Measurements from ENCODE around the gene NUDT7.

Gene NUDT7

GRCh38 chr16:77760800-77761199 lies 38.5 kb downstream of the NUDT7 start:
- Histone ChIP-seq H3K9ac (ENCODE audit: low read length) (no peak overlapping the region), H3K27me3 (ENCODE audit: control insufficient read depth, insufficient read depth, low read length) (no peaks in the 10 kb centered on the region), H3K36me3 (ENCODE audit: control insufficient read depth, insufficient read depth, low read length) (no peaks in the 10 kb centered on the region), H3K4me1 (ENCODE audit: control insufficient read depth, insufficient read depth, low read length) (no peaks in the 10 kb centered on the region), H3K9me3 (ENCODE audit: control insufficient read depth, low read length) (no peaks in the 10 kb centered on the region), H3K4me3 (ENCODE audit: low read length) (no peak overlapping the region)

- Histone ChIP-seq H3K27me3 (ENCODE audit: control insufficient read depth, insufficient read depth, low read length) (no peaks in the 10 kb centered on the region), H3K9me3 (ENCODE audit: control insufficient read depth, low read length) (no peaks in the 10 kb centered on the region), H3K4me1 (ENCODE audit: control insufficient read depth, insufficient read depth, low read length) (no peaks in the 10 kb centered on the region), H3K4me3 (ENCODE audit: low read length) (no peak overlapping the region), H3K36me3 (ENCODE audit: control insufficient read depth, insufficient read depth, low read length) (no peaks in the 10 kb centered on the region), H3K9ac (ENCODE audit: low read length) (no peak overlapping the region)
These were observed 38.9 kb downstream of the NUDT7 start for GRCh38 chr16:77761204-77761603.

GRCh38 chr16:77762262-77762661 lies 39.9 kb downstream of the NUDT7 start:
- H3K9ac ChIP-seq (ENCODE audit: low read length), result no peak overlapping the region

GRCh38 chr16:77763994-77764393 lies 41.7 kb downstream of the NUDT7 start:
- Histone ChIP-seq H3K4me1 (ENCODE audit: control insufficient read depth, insufficient read depth, low read length) (no peaks in the 10 kb centered on the region), H3K27me3 (ENCODE audit: control insufficient read depth, insufficient read depth, low read length) (no peaks in the 10 kb centered on the region), H3K36me3 (ENCODE audit: control insufficient read depth, insufficient read depth, low read length) (no peaks in the 10 kb centered on the region), H3K9ac (ENCODE audit: low read length) (no peak overlapping the region), H3K9me3 (ENCODE audit: control insufficient read depth, low read length) (no peaks in the 10 kb centered on the region), H3K4me3 (ENCODE audit: low read length) (no peak overlapping the region)

More at GRCh38 chr16:77762262-77762661, 39.9 kb downstream of the NUDT7 start:
- Histone ChIP-seq H3K9me3 (ENCODE audit: control insufficient read depth, low read length) (no peaks in the 10 kb centered on the region), H3K4me1 (ENCODE audit: control insufficient read depth, insufficient read depth, low read length) (no peaks in the 10 kb centered on the region), H3K27me3 (ENCODE audit: control insufficient read depth, insufficient read depth, low read length) (no peaks in the 10 kb centered on the region), H3K4me3 (ENCODE audit: low read length) (no peak overlapping the region), H3K36me3 (ENCODE audit: control insufficient read depth, insufficient read depth, low read length) (no peaks in the 10 kb centered on the region)

- Histone ChIP-seq H3K27me3 (ENCODE audit: control insufficient read depth, insufficient read depth, low read length) (no peaks in the 10 kb centered on the region), H3K36me3 (ENCODE audit: control insufficient read depth, insufficient read depth, low read length) (no peaks in the 10 kb centered on the region), H3K9me3 (ENCODE audit: control insufficient read depth, low read length) (no peaks in the 10 kb centered on the region), H3K4me1 (ENCODE audit: control insufficient read depth, insufficient read depth, low read length) (no peaks in the 10 kb centered on the region), H3K4me3 (ENCODE audit: low read length) (no peak overlapping the region), H3K9ac (ENCODE audit: low read length) (no peak overlapping the region)
These were observed 44.9 kb downstream of the NUDT7 start for GRCh38 chr16:77767211-77767610.

DNA sequence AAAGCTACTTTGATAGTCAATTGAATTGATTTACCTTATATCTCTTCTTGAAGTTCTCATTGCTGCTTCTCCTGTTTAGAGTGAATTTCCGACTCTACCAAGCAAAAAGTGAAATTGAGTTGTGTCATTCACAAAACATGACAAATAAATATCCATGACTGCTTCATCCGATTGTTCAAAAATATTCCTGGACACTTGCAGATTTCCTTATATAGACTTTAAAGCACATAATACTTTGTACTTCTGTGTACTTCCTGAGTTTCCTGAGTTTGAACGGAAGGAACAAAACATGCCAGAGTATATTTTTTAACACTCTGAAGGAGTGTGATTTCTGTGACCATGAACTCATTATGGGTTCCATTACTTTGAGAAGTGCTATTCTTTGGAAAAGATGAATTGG lies 45.5 kb downstream of the NUDT7 start:
- H3K27me3 ChIP-seq (ENCODE audit: control insufficient read depth, insufficient read depth, low read length), result no peaks in the 10 kb centered on the region
- no peaks in the 10 kb centered on the region for H3K36me3 ChIP-seq (ENCODE audit: control insufficient read depth, insufficient read depth, low read length)
- H3K9ac ChIP-seq (ENCODE audit: low read length), result no peak overlapping the region
- no peaks in the 10 kb centered on the region for H3K9me3 ChIP-seq (ENCODE audit: control insufficient read depth, low read length)
- no peak overlapping the region for H3K4me3 ChIP-seq (ENCODE audit: low read length)
- H3K4me1 ChIP-seq (ENCODE audit: control insufficient read depth, insufficient read depth, low read length), result no peaks in the 10 kb centered on the region

DNA sequence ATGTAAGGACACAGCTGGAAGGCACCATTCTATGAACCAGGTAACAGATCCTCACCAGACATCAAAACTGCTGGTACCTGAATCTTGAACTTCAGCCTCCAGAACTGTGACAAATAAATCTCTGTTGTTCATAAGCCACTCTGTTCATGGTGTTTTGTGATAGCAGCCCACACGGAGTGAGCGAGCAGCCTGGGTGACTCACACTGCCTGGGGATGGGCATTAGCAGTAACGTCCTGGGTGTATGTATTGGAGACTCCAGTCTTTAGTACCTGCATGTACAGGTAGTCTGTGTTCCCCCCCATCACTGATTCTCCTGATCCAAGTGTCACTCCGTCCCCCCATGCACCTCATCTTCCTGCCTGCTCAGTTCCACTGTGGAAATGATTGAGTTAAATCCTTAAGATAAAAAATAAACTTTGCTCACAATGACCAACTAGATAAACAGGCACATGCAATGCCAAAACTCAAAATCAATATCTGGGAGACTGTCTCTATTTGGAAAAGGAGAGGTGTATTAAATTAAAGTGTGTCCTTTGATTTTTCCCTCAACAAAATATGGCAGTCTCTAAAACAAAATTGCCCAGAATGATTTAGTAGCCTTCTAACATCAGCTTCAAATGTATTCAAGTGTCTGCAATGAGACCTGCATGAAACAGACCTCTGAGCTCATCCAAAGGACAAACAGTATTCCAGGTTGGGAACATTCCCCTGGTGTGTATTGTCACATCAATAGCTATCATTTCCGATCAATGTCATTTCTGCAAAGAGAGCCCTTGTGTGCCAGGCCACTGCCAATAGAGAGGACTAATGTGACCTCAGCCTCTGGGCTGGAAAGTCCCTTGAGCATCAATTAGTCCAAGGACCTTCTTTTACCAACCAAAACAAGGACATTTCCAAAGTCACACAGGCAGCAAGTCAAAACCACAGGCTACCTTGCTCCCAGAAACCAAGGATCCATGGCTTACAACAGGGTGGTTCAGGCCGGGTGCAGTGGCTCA lies 53.9 kb downstream of the NUDT7 start:
- Histone ChIP-seq H3K4me1 (ENCODE audit: control insufficient read depth, insufficient read depth, low read length) (no peaks in the 10 kb centered on the region), H3K27me3 (ENCODE audit: control insufficient read depth, insufficient read depth, low read length) (no peaks in the 10 kb centered on the region), H3K9ac (ENCODE audit: low read length) (no peak overlapping the region), H3K9me3 (ENCODE audit: control insufficient read depth, low read length) (no peaks in the 10 kb centered on the region), H3K4me3 (ENCODE audit: low read length) (no peak overlapping the region), H3K36me3 (ENCODE audit: control insufficient read depth, insufficient read depth, low read length) (no peaks in the 10 kb centered on the region)

- no peaks in the 10 kb centered on the region for H3K4me1 ChIP-seq (ENCODE audit: control insufficient read depth, insufficient read depth, low read length)
- H3K36me3 ChIP-seq (ENCODE audit: control insufficient read depth, insufficient read depth, low read length), result no peaks in the 10 kb centered on the region
- no peaks in the 10 kb centered on the region for H3K9me3 ChIP-seq (ENCODE audit: control insufficient read depth, low read length)
- no peak overlapping the region for H3K4me3 ChIP-seq (ENCODE audit: low read length)
- no peak overlapping the region for H3K9ac ChIP-seq (ENCODE audit: low read length)
- no peaks in the 10 kb centered on the region for H3K27me3 ChIP-seq (ENCODE audit: control insufficient read depth, insufficient read depth, low read length)
These were observed 55.4 kb downstream of the NUDT7 start for GRCh38 chr16:77777745-77778144.

GRCh38 chr16:77780378-77780837 lies 58.1 kb downstream of the NUDT7 start:
- H3K36me3 ChIP-seq (ENCODE audit: control insufficient read depth, insufficient read depth, low read length), result no peaks in the 10 kb centered on the region
- H3K27me3 ChIP-seq (ENCODE audit: control insufficient read depth, insufficient read depth, low read length), result no peaks in the 10 kb centered on the region
- H3K9me3 ChIP-seq (ENCODE audit: control insufficient read depth, low read length), result no peaks in the 10 kb centered on the region
- H3K9ac ChIP-seq (ENCODE audit: low read length), result no peak overlapping the region
- no peak overlapping the region for H3K4me3 ChIP-seq (ENCODE audit: low read length)
- H3K4me1 ChIP-seq (ENCODE audit: control insufficient read depth, insufficient read depth, low read length), result no peaks in the 10 kb centered on the region

DNA sequence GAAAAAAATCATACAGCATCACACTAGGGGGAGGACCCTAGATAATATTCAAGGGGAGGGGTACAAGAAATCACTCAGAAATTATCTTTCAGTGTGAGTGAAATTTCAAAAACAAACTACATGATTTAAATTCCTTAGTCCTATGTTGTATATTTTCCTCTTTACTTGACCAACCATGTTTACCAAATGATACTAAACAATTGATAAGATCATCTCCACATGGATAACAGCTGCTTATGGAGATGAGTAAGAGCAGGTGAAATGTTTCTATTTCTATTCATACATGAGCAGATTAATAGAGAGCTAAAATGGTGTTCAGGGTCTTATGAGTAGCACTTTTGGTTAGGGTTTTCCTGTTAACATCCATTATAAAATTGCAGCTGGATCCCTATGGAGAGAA lies 58.8 kb downstream of the NUDT7 start:
- no peak overlapping the region for H3K4me3 ChIP-seq (ENCODE audit: low read length)
- no peaks in the 10 kb centered on the region for H3K36me3 ChIP-seq (ENCODE audit: control insufficient read depth, insufficient read depth, low read length)
- H3K27me3 ChIP-seq (ENCODE audit: control insufficient read depth, insufficient read depth, low read length), result no peaks in the 10 kb centered on the region
- no peak overlapping the region for H3K9ac ChIP-seq (ENCODE audit: low read length)
- no peaks in the 10 kb centered on the region for H3K9me3 ChIP-seq (ENCODE audit: control insufficient read depth, low read length)
- no peaks in the 10 kb centered on the region for H3K4me1 ChIP-seq (ENCODE audit: control insufficient read depth, insufficient read depth, low read length)

- no peak overlapping the region for H3K4me3 ChIP-seq (ENCODE audit: low read length)
- H3K36me3 ChIP-seq (ENCODE audit: control insufficient read depth, insufficient read depth, low read length), result no peaks in the 10 kb centered on the region
- H3K9me3 ChIP-seq (ENCODE audit: control insufficient read depth, low read length), result no peaks in the 10 kb centered on the region
- H3K4me1 ChIP-seq (ENCODE audit: control insufficient read depth, insufficient read depth, low read length), result no peaks in the 10 kb centered on the region
- peaks cover 10% of the 10 kb centered on the region for H3K27me3 ChIP-seq (ENCODE audit: control insufficient read depth, insufficient read depth, low read length)
- H3K9ac ChIP-seq (ENCODE audit: low read length), result no peak overlapping the region
These were observed 60.4 kb downstream of the NUDT7 start for GRCh38 chr16:77782694-77783093.

GRCh38 chr16:77784441-77785372 lies 62.4 kb downstream of the NUDT7 start:
- Histone ChIP-seq H3K27me3 (ENCODE audit: control insufficient read depth, insufficient read depth, low read length) (peaks cover 30% of the 10 kb centered on the region), H3K4me3 (ENCODE audit: low read length) (no peak overlapping the region), H3K9me3 (ENCODE audit: control insufficient read depth, low read length) (no peaks in the 10 kb centered on the region), H3K4me1 (ENCODE audit: control insufficient read depth, insufficient read depth, low read length) (no peaks in the 10 kb centered on the region), H3K36me3 (ENCODE audit: control insufficient read depth, insufficient read depth, low read length) (no peaks in the 10 kb centered on the region), H3K9ac (ENCODE audit: low read length) (no peak overlapping the region)

Measured in mucosa of stomach (tissue), 1 donor.